ENCODE results near the gene PDS5B. TPM values are rescaled to one million over a fixed set of nuclear protein-coding genes. Genes with fewer than 3 reads are reported as not detected.

PDS5B gene
- total RNA-seq, 2 experiments from 2014 or later: 39.8 to 40.6 TPM

- intact Hi-C loops (cut with DNase I, micrococcal nuclease): no loop called here
- H3K9me3 Mint-ChIP-seq: no peaks in the 10 kb centered on the region
Measured at GRCh38 chr13:32642858-32643257, 56.6 kb downstream of the PDS5B start.

GRCh38 chr13:32645854-32646253 is 59.6 kb downstream of the PDS5B start:
- ATAC-seq (ENCODE audit: poor library complexity): no peak
- POLR2A ChIA-PET: no interaction called here
- Mint-ChIP-seq H3K36me3 (ENCODE audit: low read depth) (peaks cover 3% of the 10 kb centered on the region), H3K9me3 (no peaks in the 10 kb centered on the region), H3K27ac (no peak overlapping the region), H3K4me1 (ENCODE audit: low read depth) (peaks cover 77% of the 10 kb centered on the region), H3K4me3 (no peak overlapping the region), H3K27me3 (no peaks in the 10 kb centered on the region)
- Histone ChIP-seq H3K9me3 (ENCODE audit: control insufficient read depth in 1 of 2, insufficient read depth in 1 of 2, low read length in 2 of 2) (no peaks in the 10 kb centered on the region), H3K27ac (ENCODE audit: low read depth in 1 of 2, low read length in 2 of 2) (no peak overlapping the region), H3K27me3 (ENCODE audit: control insufficient read depth in 1 of 2, insufficient read depth in 2 of 2, low read length in 2 of 2) (no peaks in the 10 kb centered on the region), H3K4me3 (ENCODE audit: low read length) (no peak overlapping the region), H3K4me1 (ENCODE audit: insufficient read depth, low read length) (peaks cover 15% of the 10 kb centered on the region), H3K36me3 (ENCODE audit: insufficient read depth, low read length) (no peaks in the 10 kb centered on the region)
- intact Hi-C loops (cut with DNase I, micrococcal nuclease): no loop called here
- no peak for TF ChIP-seq CTCF (IDR thresholded peaks at IDR 0.05)
- CTCF ChIA-PET: interaction anchor here (2.8 kb wide), 1 partner anchor 60 kb away, joined by 18 read pairs; the partner anchor contains the start of gene PDS5B
- DNase-seq: peak in 3 of 14 experiments; percentile 6 to 16 (median 9)

More at GRCh38 chr13:32642858-32643257, 56.6 kb downstream of the PDS5B start:
- Mint-ChIP-seq H3K27ac (no peak overlapping the region), H3K36me3 (ENCODE audit: low read depth) (no peaks in the 10 kb centered on the region), H3K27me3 (no peaks in the 10 kb centered on the region), H3K4me3 (no peak overlapping the region), H3K4me1 (ENCODE audit: low read depth) (peaks cover 66% of the 10 kb centered on the region)
- Histone ChIP-seq H3K4me1 (ENCODE audit: insufficient read depth, low read length) (peaks cover 10% of the 10 kb centered on the region), H3K9me3 (ENCODE audit: control insufficient read depth in 1 of 2, insufficient read depth in 1 of 2, low read length in 2 of 2) (no peaks in the 10 kb centered on the region), H3K27me3 (ENCODE audit: control insufficient read depth in 1 of 2, insufficient read depth in 2 of 2, low read length in 2 of 2) (no peaks in the 10 kb centered on the region), H3K36me3 (ENCODE audit: insufficient read depth, low read length) (no peaks in the 10 kb centered on the region), H3K4me3 (ENCODE audit: low read length) (no peak overlapping the region), H3K27ac (ENCODE audit: low read depth in 1 of 2, low read length in 2 of 2) (no peak overlapping the region)
- TF ChIP-seq CTCF (IDR thresholded peaks at IDR 0.05): no peak
- DNase-seq: no peak
- ATAC-seq (ENCODE audit: poor library complexity): no peak
- POLR2A ChIA-PET: interaction anchor here (0.8 kb wide), 1 partner anchor 57 kb away, joined by 3 read pairs; no protein-coding TSS in a partner anchor
- CTCF ChIA-PET: interaction anchor here (0.9 to 8.4 kb wide), 5 partner anchors 10 to 62 kb away, joined by 3 to 111 read pairs (median 4); partner anchors contain the start of gene PDS5B

- CTCF ChIA-PET: interaction anchor here (1.3 to 6.0 kb wide), 3 partner anchors 8 to 61 kb away, joined by 3 to 52 read pairs (median 9); partner anchors contain the start of gene PDS5B
- no peak for TF ChIP-seq CTCF (IDR thresholded peaks at IDR 0.05)
- H3K27ac Mint-ChIP-seq: no peak overlapping the region
Measured at GRCh38 chr13:32647926-32648325, 61.7 kb downstream of the PDS5B start.

More at GRCh38 chr13:32647926-32648325, 61.7 kb downstream of the PDS5B start:
- Mint-ChIP-seq H3K36me3 (ENCODE audit: low read depth) (peaks cover 5% of the 10 kb centered on the region), H3K27me3 (no peaks in the 10 kb centered on the region), H3K4me3 (no peak overlapping the region), H3K4me1 (ENCODE audit: low read depth) (peaks cover 68% of the 10 kb centered on the region), H3K9me3 (no peaks in the 10 kb centered on the region)
- no peak overlapping the region for H3K27ac ChIP-seq (ENCODE audit: low read depth in 1 of 2, low read length in 2 of 2)
- H3K4me1 ChIP-seq (ENCODE audit: insufficient read depth, low read length): peaks cover 15% of the 10 kb centered on the region
- no peaks in the 10 kb centered on the region for H3K9me3 ChIP-seq (ENCODE audit: control insufficient read depth in 1 of 2, insufficient read depth in 1 of 2, low read length in 2 of 2)
- POLR2A ChIA-PET: interaction anchor here (1.6 kb wide), 1 partner anchor 21 kb away, joined by 3 read pairs; no protein-coding TSS in a partner anchor
- no peak overlapping the region for H3K4me3 ChIP-seq (ENCODE audit: low read length)
- no peaks in the 10 kb centered on the region for H3K36me3 ChIP-seq (ENCODE audit: insufficient read depth, low read length)
- intact Hi-C loops (cut with DNase I, micrococcal nuclease): no loop called here
- peak; percentile 48 for ATAC-seq (ENCODE audit: poor library complexity)
- no peaks in the 10 kb centered on the region for H3K27me3 ChIP-seq (ENCODE audit: control insufficient read depth in 1 of 2, insufficient read depth in 2 of 2, low read length in 2 of 2)
- DNase-seq: peak in 3 of 14 experiments; percentile 8 to 28 (median 23)

All from CD4-positive, alpha-beta T cell (primary cell).